Measurements from ENCODE around the gene RASAL1.
A peak's percentile ranks its signal among the peaks of the same experiment; 100 is the strongest.

Gene RASAL1

DNA sequence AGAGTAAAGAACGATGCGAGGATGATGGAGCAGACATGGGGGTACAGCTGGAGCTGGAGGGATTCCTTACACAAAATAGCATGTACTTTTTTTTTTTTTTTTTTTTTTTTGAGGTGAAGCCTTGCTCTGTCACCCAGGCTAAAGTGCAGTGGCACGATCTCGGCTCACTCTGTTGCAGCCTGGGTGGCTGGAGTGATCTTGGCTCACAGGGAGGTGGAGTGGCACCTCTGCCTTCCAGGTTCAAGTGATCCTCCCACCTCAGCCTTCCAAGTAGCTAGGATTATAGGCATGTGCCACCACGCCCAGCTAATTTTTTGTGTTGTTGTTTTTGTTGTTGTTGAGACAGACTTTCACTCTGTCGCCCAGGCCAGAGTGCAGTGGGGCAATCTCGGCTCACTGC lies 5.1 kb upstream of the RASAL1 start:
- DNase-seq (ENCODE audit: low read depth) = no peak
- H3K4me3 ChIP-seq (ENCODE audit: low read length) = no peak overlapping the region
- TF ChIP-seq, protein P1, sequence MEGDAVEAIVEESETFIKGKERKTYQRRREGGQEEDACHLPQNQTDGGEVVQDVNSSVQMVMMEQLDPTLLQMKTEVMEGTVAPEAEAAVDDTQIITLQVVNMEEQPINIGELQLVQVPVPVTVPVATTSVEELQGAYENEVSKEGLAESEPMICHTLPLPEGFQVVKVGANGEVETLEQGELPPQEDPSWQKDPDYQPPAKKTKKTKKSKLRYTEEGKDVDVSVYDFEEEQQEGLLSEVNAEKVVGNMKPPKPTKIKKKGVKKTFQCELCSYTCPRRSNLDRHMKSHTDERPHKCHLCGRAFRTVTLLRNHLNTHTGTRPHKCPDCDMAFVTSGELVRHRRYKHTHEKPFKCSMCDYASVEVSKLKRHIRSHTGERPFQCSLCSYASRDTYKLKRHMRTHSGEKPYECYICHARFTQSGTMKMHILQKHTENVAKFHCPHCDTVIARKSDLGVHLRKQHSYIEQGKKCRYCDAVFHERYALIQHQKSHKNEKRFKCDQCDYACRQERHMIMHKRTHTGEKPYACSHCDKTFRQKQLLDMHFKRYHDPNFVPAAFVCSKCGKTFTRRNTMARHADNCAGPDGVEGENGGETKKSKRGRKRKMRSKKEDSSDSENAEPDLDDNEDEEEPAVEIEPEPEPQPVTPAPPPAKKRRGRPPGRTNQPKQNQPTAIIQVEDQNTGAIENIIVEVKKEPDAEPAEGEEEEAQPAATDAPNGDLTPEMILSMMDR (conservative IDR thresholded peaks at IDR 0.05; ENCODE audit: low read depth, low read length) = no peak

DNA sequence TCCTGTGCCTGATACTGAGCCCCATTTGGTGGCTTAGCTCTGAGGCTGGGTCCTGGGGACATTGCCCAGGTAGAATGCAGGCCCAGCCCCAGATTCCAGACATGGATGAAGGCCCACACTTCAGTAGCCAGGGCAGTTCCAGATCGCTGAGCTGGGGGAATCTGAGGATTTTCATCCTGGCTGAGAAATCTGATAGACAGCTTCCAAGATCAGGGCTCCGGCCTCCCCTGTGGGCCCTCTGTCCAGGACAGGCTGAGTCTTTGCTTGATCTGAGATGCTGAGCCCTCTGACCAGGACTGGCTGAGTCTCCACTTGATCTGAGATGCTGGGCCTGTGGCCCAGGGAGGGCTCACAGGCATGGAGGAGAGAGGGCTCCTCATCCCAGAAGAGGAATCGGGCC lies 3.3 kb upstream of the RASAL1 start:
- DNase-seq (ENCODE audit: low read depth) = no peak
- TF ChIP-seq, protein P1 (conservative IDR thresholded peaks at IDR 0.05; ENCODE audit: low read depth, low read length) = no peak

DNA sequence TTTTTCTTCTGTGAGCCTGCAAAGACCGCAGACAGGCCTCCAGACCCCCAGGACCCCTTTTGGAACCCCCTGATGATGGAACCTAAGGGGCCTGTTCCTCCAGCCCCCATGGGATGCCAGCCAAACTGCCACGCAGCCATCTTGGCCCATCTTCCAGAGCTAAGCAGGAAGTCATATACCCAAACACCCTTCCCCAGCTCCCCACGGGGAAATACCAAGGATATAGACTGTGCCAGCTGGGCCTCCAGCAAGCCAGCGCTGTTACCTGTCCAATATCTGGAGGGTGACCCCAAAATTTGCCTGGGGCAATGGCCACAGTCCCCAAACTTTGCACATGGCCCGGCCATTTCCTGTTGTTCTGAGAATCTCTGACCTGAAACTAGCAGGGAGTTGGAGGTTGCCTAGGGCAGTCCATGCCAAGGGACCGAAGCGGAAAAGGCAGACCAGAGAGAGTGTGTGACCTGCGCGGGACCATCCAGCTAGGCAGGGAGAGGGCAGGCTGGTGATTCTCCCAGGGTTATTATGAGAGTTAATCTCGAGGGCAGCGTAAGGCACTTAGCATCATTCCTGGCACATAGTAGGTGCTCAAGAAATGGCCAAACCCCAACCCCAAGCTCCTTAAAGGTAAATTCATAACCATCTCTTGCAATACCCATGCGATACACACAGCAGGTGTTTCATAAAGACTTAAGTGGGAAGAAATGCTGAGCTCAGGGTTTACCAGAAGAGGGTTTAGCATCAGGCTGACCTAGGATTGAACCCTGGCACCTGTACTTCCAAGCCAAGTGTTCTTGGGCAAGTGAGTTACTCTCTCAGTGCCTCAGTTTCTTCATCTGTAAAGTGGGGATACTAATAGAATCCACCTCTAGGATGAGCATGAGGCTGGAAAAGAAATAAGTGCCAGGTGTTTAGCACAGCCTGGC lies 2.6 kb upstream of the RASAL1 start:
- DNase-seq (ENCODE audit: low read depth) = no peak
- TF ChIP-seq, protein P1 (conservative IDR thresholded peaks at IDR 0.05; ENCODE audit: low read depth, low read length) = no peak
- no peak overlapping the region for H3K4me3 ChIP-seq (ENCODE audit: low read length)

More for the DNA sequence above, 3.3 kb upstream of the RASAL1 start:
- no peak overlapping the region for H3K4me3 ChIP-seq (ENCODE audit: low read length)

DNA sequence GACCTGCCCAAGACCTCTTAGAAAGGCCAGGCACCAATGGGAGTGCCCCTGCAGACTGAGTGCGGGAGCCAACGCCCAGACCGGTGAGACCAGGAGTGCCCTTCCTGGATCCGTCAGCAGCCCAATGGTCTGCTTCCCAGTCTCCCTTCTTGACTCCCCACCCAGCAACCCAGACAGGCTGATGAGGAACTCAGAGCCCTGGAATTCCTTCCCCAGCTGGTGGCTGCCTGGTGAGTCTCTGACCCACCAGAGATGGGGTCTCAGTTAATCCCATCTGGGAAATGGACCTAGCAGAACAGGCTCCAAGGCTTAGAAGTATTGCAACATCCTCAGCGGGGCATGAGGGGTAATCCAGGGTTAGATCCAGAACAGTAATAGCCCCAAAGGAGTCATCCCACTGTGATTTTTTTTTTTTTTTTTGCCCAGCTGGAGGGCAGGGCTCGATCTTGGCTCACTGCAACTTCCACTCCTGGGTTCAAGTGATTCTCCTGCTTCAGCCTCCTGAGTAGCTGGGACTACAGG lies 1.5 kb upstream of the RASAL1 start:
- TF ChIP-seq, protein P1 (conservative IDR thresholded peaks at IDR 0.05; ENCODE audit: low read depth, low read length) = no peak
- no peak for DNase-seq (ENCODE audit: low read depth)

DNA sequence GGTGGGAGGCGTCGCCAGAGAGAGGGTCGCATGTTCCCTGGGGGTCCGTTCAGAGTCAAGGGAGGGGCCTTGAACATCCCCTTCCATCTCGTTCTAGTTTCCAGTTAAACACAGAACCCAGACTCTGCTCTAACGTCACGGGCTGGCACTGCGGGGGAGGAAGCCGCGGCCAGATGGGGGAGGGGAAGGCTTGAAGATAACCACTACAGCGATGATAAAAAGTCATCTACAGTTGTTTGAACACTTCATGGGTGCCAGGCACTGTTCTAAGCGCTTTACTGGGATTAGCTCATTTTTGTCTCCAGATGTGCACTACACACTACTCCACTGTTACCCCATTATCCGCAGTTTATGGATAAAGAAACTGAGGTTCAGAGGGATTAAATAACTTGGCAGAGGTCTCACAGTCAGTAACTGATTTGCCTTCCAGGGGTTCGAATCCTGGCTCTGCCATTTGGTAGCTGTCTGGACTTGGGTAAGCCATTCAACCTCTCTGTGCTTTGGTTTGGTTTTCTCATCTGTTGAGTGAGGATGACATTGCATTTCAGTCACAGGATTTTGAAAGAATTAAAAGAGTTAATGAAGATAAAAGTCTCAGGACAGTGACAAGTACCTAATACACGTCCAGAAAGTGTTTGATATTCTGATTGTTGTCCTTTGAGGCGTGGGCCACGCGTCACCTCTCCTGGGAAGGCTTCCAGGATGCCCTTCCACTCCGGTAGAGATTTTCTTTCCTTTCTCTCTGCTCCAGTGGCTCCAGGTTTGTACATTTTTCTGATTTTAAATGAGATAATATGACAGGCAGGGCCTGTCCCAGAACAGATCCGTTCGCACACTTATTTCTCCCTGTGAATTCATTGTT lies 798 bp upstream of the RASAL1 start:
- TF ChIP-seq, protein P1 (conservative IDR thresholded peaks at IDR 0.05; ENCODE audit: low read depth, low read length) = no peak
- DNase-seq (ENCODE audit: low read depth) = no peak
- peak overlapping the region; percentile 20 for H3K4me3 ChIP-seq (ENCODE audit: low read length)

More for the DNA sequence above, 1.5 kb upstream of the RASAL1 start:
- H3K4me3 ChIP-seq (ENCODE audit: low read length) = no peak overlapping the region

DNA sequence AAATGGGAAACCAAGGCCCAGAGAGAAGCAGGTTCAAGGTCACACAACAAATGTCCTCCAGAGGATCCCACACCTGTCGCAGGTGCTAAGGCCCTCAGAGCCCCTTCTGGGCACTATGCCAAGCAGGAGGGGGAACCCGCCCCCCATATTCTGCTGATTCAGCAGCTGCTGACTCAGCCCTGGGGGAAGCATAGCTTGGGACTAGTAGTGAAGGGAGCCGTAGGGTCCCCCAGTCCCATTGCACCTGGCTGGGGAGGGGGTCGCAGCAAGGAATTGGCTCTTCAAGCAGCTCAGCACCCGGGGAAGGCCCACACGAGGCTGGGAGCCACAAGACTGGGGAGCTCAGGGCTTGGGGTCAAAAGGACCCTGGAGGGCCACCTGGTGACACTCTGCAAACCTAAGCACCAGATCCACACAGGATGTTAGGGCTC lies 1.0 kb downstream of the RASAL1 start:
- TF ChIP-seq, protein P1 (conservative IDR thresholded peaks at IDR 0.05; ENCODE audit: low read depth, low read length) = no peak
- DNase-seq (ENCODE audit: low read depth) = no peak
- H3K4me3 ChIP-seq (ENCODE audit: low read length) = no peak overlapping the region
